Heart left ventricle (tissue), 16 donors: ENCODE measurements around the gene GALNT2. TPM values are rescaled to one million over a fixed set of nuclear protein-coding genes. Genes with fewer than 3 reads are reported as not detected.

Experiments
- ATAC-seq, 4 donors: fragments of 200-7000 bp; cut with Tn5 transposase; one replicate each; pipeline ENCODE4 v1.9.1; 2020 to 2022; ENCODE audit warnings: moderate library complexity in 4 of 4, mild to moderate bottlenecking in 3 of 4, moderate number of reproducible peaks in 1 of 4
- DNase-seq, 5 donors: peaks; one replicate each; pipeline ENCODE4 v3.0.0-alpha.2; 2020
- H3K27ac ChIP-seq, 12 donors: fragments of 200-600 bp; sonication (generic) in 4 of 12; one replicate each; pipeline versions ENCODE4 v1.5.0 to v1.8.0; 2016 to 2022; ENCODE audit warnings: mild to moderate bottlenecking in 2 of 12
- H3K27me3 ChIP-seq, 9 donors: fragments of 200-600 bp; sonication (generic) in 2 of 9; one replicate each; pipeline versions ENCODE4 v1.5.1 to v1.8.0; 2016 to 2022; ENCODE audit warnings: mild to moderate bottlenecking in 3 of 9
- H3K36me3 ChIP-seq, 9 donors: fragments of 200-600 bp; sonication (generic) in 2 of 9; one replicate each; pipeline versions ENCODE4 v1.5.0 to v1.8.0; 2018 to 2022; ENCODE audit warnings: mild to moderate bottlenecking in 2 of 9
- H3K4me1 ChIP-seq, 12 donors: fragments of 200-600 bp; sonication (generic) in 4 of 12; one replicate each; pipeline versions ENCODE4 v1.5.0 to v1.8.0; 2016 to 2022; ENCODE audit warnings: mild to moderate bottlenecking in 3 of 12
- H3K4me3 ChIP-seq, 12 donors: fragments of 200-600 bp; sonication (generic) in 4 of 12; one replicate each; pipeline versions ENCODE4 v1.5.0 to v1.8.0; 2017 to 2022; ENCODE audit warnings: mild to moderate bottlenecking in 9 of 12, moderate library complexity in 4 of 12
- H3K9me3 ChIP-seq, 12 donors: fragments of 200-600 bp; sonication (generic) in 4 of 12; one replicate each; pipeline versions ENCODE4 v1.5.0 to v1.8.0; 2016 to 2022; ENCODE audit warnings: mild to moderate bottlenecking in 1 of 12
- CTCF ChIP-seq, 12 donors: fragments of 200-600 bp; sonication (generic) in 4 of 12; IDR thresholded peaks; one replicate each; pipeline versions ENCODE4 v1.5.0 to v1.8.0; 2018 to 2022; ENCODE audit warnings: antibody characterized with exemption in 12 of 12, mild to moderate bottlenecking in 5 of 12
- POLR2A ChIP-seq, 2 donors: fragments of 450-650 bp; IDR thresholded peaks; one replicate each; pipeline ENCODE4 v1.6.1; 2017; ENCODE audit warnings: antibody characterized with exemption in 2 of 2, mild to moderate bottlenecking in 2 of 2, moderate library complexity in 2 of 2
- WGBS, 4 donors: extraction: QIAGEN DNeasy Blood & Tissue Kit in 2 of 4; methylation state at CpG; one replicate each; pipeline versions ENCODE4 v1.1.5 to v1.1.7; 2013 to 2018; 5-methylcytosine and 5-hydroxymethylcytosine counted together
- intact Hi-C, 10 donors: fragments of 100-400 bp; cut with DNase I; formaldehyde crosslinking; loops; one replicate each; pipeline versions ENCODE4 v1.11.1 to v1.14.2; 2022
- polyA plus RNA-seq, 2 donors: library from polyadenylated mRNA; stranded (reverse); fragments of 200-250 nt; gene quantifications; one replicate each; pipeline ENCODE4 v1.2.3, GENCODE V29; 2013
- total RNA-seq, 9 donors: library from RNA; depleted of rRNA in 2 of 9; stranded (reverse); fragments of >200 nt in 2 of 9; fragmentation: NEBNext Ultra II Directional in 3 of 9; extraction: Animal tissue kit (Norgen Biotek cat#: 25700) in 3 of 9; gene quantifications; one replicate each; pipeline versions ENCODE4 v1.1.0 to v1.2.4, GENCODE V29; 2016 to 2023
- donor health status: ischemic (EF 13 %, LVEDD 7.1; RV severe dilation, severe dysfunction).
- donor health status: healthy with polysubstance abuse.
- donor health status: DM: no; HTN: yes; CAD: no.
- donor health status: DM: no; HTN: no; CAD: no.
- donor health status: ischemic (EF 25% LVEDD 6.9; RV normal size, moderate dysfunction).
- donor health status: ischemic (EF 25% LVEDD 5.7; RV mildly dilated, moderate dysfunction).
- donor health status: healthy.
- donor health status: DM: yes; HTN: yes; CAD: no.
- donor health status: ischemic (EF 35%, LVEDD 5.7; RV mildly dilated, moderate dysfunction).
- donor health status: nonischemic (EF 11% LVEDD 7.7; RV severe dilation, severe dysfunction).
- donor health status: DM: yes; HTN: yes; CAD: no.
- donor health status: PGD.
- donor health status: ischemic (EF 29% LVEDD 5.4; RV normal size, mild dysfunction).
- donor health status: nonischemic (EF 23%, LVEDD 6.1; RV moderate dilation, normal function).

The GALNT2 gene
- total and polyA plus RNA-seq, 11 donors, result 10.1 to 44.9 (median 31.6) TPM

DNA sequence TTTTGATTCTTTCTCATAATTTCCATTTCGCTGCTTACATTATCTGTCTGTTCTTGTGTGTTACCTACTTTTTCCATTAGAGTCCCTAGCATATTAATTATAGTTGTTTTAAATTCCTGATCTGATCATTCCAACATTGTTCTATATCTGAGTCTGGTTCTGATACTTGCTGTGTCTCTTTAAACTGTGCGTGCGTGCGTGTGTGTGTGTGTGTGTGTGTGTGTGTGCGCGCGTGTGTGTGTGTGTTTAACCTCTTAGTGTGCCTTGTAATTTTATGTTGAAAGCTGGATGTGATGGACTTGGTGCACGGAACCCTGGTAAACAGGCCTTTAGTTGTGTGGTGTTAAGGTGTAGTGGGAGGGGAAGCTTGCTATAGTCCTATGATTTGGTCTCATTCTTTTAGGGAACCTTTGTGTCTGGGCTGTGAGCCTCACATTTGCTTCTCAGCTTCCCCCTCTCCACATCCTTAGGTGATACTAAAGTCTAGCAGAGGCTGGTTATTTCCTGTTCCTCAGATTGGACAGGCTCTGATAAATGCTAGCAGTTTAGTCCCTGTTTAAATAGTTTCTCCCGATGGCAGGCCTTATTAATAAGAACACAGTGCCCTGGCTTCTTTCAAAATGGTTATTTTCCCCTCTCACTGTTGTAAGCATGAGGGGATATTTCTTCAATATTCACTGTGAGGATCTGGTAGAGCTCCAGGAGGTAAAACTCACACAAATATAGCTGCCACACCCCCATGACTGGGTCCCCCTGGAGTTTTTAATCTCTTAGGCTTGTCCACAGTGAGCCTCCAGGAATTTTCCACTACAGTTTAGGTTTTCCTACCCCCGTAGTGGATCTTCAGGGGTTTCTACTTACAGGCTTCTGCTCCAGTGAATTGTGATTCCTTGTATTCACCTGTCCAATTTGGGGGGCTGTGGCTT, 118.3 kb downstream of the GALNT2 start:
- Histone ChIP-seq H3K4me1 (peaks cover 0 to 32% (median 15%) of the 10 kb centered on the region in 12 donors), H3K4me3 (no peak overlapping the region), H3K27ac (peak overlapping the region in 6 of 12 donors; percentile 7 to 41 (median 10)), H3K27me3 (no peaks in the 10 kb centered on the region), H3K9me3 (peaks cover 0 to 6% (median 0%) of the 10 kb centered on the region in 12 donors), H3K36me3 (no peaks in the 10 kb centered on the region)
- intact Hi-C loops, result no loop called here
- TF ChIP-seq CTCF (IDR thresholded peaks at IDR 0.05) (no peak), POLR2A (IDR thresholded peaks at IDR 0.05) (no peak)
- 66 to 82% (median 77%) methylated on average over 10 of the region's 10 CpGs for WGBS, 4 donors
- DNase-seq, result no peak
- peak in 2 of 4 donors; percentile 14 to 21 for ATAC-seq

GRCh38 chr1:230186003-230186863, 119.2 kb downstream of the GALNT2 start:
- H3K4me3 ChIP-seq, result no peak overlapping the region
- WGBS, 4 donors, result 69 to 76% (median 73%) methylated on average over 9 of the region's 9 CpGs
- no peaks in the 10 kb centered on the region for H3K36me3 ChIP-seq
- no peaks in the 10 kb centered on the region for H3K27me3 ChIP-seq
- intact Hi-C loops, result no loop called here
- DNase-seq (peak in 1 of 5 donors; percentile 41), ATAC-seq (peak; percentile 21 to 77 (median 42))
- peaks cover 0 to 6% (median 0%) of the 10 kb centered on the region in 12 donors for H3K9me3 ChIP-seq
- H3K27ac ChIP-seq, result peak overlapping the region in 6 of 12 donors; percentile 7 to 41 (median 10)
- H3K4me1 ChIP-seq, result peaks cover 0 to 41% (median 23%) of the 10 kb centered on the region in 12 donors
- TF ChIP-seq CTCF (IDR thresholded peaks at IDR 0.05) (no peak), POLR2A (IDR thresholded peaks at IDR 0.05) (no peak)

GRCh38 chr1:230186874-230187273, 119.8 kb downstream of the GALNT2 start:
- H3K4me1 ChIP-seq, result peaks cover 0 to 48% (median 29%) of the 10 kb centered on the region in 12 donors
- DNase-seq (no peak), ATAC-seq (no peak)
- H3K27me3 ChIP-seq, result no peaks in the 10 kb centered on the region
- no peaks in the 10 kb centered on the region for H3K36me3 ChIP-seq
- H3K9me3 ChIP-seq, result peaks cover 0 to 6% (median 0%) of the 10 kb centered on the region in 12 donors
- no peak overlapping the region for H3K27ac ChIP-seq
- TF ChIP-seq POLR2A (IDR thresholded peaks at IDR 0.05) (no peak), CTCF (IDR thresholded peaks at IDR 0.05) (no peak)
- H3K4me3 ChIP-seq, result no peak overlapping the region
- 71 to 95% (median 86%) methylated on average over 4 of the region's 4 CpGs for WGBS, 4 donors
- intact Hi-C loops, result no loop called here
